GM18951 (cell line): ENCODE results near the gene ZDHHC6.
"Not testable (repeated sequence)": the region's sequence is repeated elsewhere in the genome, so short reads cannot be mapped to it uniquely, and the experiment has no call there.

ENCODE experiments used
- POLR2A ChIP-seq: IDR thresholded peaks from 4 replicates; pipeline ENCODE4 v1.6.1; 2011; ENCODE audit warnings: mild to moderate bottlenecking; ENCODE audit not compliant: insufficient read length, insufficient read depth; ENCODE audit errors: extremely low read depth
- in situ Hi-C: fragments of 300-500 bp; cut with MboI; formaldehyde crosslinking; loops from one replicate; pipeline ENCODE4 v1.12.0; 2022; ENCODE audit warnings: low sequenced_read_pairs, mixed read lengths, inconsistent platforms; ENCODE audit not compliant: unreplicated experiment

The ZDHHC6 gene

DNA sequence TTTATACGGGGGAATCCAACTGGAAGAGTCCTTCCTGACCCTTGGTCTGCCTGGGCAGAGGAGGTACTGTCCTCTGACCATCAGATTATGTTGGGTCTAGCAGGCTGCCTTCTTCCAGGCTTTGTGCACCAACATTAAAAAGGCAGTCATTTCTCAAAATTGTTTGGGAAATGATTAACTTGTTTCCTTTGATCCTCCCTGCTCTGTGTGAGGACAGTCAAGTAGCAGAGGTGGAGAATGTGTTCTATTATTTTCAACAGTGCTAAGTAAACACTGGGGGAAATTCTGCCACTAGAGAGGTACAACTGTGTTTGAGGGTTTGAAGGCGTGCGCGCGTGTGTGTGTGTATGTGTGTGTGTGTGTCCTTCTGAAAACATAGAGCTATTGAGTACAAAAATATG is 52.2 kb downstream of the ZDHHC6 start:
- TF ChIP-seq POLR2A: no peak

DNA sequence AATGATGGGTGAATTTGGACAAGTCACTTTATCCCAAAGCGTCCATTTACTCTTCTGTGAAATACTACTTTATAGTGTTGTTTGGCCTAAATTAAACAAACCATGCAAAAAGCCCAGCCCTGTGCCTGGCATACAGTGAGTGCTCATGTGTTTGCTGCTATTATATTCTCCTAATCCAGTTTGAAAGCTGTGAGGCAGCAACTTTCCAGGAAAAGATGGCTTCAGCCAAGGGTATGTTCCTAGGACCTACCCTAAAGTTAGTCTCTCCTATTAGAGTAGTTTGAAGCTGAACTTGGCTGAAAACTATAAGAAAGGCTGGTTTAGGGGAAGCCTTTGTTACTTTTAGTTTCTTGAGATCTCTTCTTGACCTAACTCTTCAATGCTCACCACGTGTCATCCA is 52.9 kb downstream of the ZDHHC6 start:
- no peak for TF ChIP-seq POLR2A
- in situ Hi-C loops: no loop called here

More for the DNA sequence above, 52.2 kb downstream of the ZDHHC6 start:
- in situ Hi-C loops: no loop called here

DNA sequence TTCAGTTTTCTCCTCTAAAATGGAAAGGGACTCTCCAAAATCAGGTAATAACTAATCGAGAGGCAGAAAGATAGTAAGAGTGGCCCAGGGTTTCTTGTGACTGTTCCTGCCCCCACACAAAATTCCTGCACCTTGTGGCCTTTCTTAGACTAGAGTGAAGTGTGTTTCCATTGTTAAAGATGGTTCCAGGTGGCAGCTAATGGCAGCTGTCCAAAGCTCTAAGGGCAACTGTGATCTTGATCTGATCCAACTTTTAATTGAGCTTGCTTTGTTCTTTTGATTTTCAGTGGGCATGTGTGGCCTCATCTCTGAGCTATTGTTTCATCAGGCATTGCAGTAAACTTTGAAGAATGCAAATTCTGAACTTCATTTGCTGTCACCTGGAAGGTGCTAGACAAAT is 53.4 kb downstream of the ZDHHC6 start:
- TF ChIP-seq POLR2A: no peak
- in situ Hi-C loops: no loop called here

DNA sequence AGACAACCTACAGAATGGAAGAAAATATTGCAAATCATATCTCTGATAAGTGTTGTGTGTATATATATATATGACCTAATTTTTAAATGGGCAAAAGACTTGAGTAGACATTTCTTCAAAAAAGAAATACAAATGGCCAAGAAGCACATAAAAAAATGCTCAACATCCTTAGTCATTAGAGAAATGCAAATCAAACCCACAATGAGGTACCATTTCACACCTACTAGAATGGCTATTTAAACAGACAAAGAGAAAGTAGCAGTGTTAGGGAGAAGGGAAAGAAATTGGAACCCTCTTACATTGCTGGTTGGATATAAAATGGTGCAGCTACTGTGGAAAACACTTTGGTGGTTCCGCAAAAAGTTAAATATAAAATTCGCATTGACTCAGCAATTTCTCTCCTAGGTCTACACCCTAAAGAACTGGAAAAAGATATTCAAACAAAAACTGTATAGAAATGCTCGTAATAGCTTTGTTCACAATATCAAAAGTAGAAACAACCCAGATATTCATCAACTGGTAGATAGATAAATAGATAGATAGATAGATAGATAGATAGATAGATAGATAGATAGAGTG is 56.5 kb downstream of the ZDHHC6 start:
- in situ Hi-C loops: no loop called here
- TF ChIP-seq POLR2A: no peak

DNA sequence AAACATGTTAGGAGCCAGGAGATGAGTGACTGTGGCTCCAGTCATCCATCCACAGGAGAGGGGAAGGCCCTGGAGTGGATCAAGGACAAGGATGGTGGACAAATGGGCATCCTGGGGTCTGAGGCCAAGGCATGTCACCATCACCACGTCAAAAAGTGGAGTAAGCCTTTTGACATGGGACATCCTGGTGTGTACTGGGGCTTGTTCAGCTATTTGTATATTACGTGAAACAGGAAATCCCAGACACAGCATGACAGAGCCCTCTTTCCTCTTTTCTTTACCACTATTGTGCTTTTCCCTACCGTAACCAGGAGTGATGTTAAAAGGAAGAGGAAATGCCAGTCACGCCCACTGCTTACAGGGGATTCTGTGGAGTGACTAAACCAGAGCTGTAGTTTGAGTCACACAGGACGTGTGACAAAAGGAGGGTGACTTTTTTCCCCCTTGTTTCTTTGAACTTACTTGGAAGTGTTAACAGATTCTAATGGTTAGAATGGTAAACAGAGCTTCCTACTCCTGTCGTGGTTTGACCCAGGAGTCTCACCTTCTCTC is 57.4 kb downstream of the ZDHHC6 start:
- in situ Hi-C loops: no loop called here
- TF ChIP-seq POLR2A: no peak

DNA sequence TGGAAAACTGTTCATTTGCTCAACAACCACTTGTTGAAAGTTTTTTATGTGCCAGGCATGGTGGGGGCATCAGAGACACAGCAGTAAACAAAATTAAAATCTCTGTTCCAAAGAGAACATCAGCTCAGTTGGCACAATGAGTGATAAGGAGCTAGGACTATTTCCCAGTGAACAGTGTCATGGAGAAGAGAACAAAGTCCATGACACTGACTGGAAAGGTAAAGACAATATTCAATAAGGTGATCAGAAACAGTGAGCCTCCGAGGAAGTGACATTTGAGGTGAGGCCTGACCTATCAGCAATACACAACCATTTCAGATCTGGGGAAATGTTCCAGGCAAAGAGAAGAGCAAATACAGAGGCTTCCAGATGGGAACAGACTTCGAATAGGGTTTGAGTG is 58.2 kb downstream of the ZDHHC6 start:
- TF ChIP-seq POLR2A: no peak

DNA sequence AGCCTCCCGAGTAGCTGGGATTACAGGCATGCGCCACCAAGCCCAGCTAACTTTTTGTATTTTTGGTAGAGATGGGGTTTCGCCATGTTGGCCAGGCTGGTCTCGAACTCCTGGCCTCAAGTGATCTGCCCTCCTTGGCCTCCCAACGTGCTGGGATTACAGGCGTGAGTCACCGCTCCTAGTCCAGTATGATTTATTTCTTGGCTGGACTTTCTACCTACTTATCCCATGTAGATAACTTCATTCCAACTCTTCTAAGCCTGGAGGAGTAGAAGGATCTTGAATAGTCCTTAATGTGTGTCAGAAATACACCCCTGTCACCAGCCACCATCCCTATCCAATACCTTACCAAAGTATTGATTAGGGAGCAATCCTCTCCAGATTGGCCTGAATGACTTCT is 58.7 kb downstream of the ZDHHC6 start:
- in situ Hi-C loops: not testable (repeated sequence)

More for the DNA sequence above, 58.2 kb downstream of the ZDHHC6 start:
- in situ Hi-C loops: no loop called here

DNA sequence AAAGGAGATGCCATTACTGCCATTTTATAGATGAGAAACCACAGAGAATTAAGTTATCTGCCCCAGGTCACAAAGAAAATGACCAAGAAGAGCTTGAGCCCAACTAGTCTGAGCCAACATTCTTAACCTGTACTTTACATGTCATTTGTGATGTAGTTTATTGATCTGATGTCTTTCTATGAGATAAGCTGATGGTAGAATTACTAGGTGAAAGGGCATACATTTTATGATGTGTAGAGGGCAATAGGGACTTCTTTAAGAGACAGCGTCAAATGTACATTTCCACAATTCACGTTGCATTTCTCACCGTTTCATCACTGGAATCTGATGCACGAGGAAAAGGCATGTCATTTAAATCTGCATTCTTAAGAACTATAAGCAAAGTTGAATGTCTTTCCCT is 61.5 kb downstream of the ZDHHC6 start:
- no peak for TF ChIP-seq POLR2A
- in situ Hi-C loops: no loop called here

DNA sequence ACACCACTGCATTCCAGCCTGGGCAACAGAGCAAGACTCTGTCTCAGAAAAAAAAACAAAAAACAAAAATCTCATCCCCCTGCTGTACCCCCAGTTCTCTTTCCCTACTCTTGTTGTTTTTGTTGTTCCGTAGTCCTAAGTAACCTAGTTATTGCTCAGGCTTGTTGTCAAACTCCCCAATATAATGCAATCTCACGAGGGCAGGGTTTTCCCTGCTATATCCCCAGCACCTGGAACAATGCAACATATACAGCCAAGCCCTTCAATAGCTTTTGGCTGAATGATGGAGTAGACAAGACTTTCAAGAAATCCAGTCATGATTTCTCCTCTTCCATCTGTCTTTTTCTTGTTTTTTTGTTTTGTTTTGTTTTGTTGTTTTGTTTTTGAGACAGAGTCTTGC is 62.6 kb downstream of the ZDHHC6 start:
- no peak for TF ChIP-seq POLR2A
- in situ Hi-C loops: no loop called here

DNA sequence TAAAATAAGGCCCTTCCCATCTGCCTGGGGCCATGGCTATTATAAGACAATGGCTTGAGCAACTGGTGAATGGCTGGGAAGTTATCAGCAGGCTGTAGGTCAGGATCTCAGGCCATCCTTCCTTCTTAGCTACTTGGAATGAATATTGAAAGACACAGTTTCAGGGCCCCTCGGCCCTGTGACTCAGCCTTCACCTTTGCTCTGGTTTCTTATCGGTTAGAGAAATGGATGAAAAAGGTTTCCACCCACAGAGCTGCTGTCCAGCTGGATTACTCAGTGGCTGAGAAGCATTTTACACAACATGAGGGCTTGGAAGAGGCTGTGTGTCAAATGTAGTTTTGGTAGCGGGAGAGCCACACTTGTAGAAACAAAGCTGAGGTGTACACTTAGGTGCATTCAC is 63.4 kb downstream of the ZDHHC6 start:
- in situ Hi-C loops: no loop called here
- no peak for TF ChIP-seq POLR2A

DNA sequence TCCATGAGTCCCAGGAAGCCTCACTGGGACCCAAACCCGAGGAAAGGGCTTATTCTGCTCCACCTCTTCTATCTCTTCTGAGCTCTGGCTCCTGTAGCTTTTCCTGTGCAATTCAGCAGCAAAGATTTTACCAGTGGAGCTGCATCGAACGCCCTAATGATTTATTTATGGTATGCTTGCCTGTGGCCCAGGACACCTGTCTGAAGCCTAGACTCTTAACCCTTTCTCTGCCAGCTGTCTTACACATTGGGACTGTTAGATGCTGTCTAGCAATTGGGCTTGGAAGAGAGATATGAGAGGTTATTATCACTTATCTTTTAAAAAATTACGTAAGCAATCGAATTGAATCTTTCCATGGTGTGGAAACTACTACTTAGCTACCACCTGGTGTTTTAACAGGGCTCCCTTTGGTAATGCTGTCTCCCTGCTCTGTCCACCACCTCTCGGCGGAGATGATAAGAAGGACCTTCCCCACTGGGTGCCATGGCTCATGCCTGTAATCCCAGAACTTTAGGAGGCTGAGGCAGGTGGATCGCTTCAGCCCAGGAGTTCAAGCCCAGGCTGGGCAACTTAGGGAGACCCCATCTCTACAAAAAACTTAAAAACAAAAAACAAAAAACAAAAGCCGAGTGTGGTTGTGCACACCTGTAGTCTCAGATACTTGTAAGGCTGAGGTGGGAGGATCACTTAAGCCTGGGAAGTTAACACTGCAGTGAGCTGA is 64.0 kb downstream of the ZDHHC6 start:
- TF ChIP-seq POLR2A: no peak

More for the DNA sequence above, 64.0 kb downstream of the ZDHHC6 start:
- in situ Hi-C loops: no loop called here
